ENCODE data around the gene DALRD3. TPM values are rescaled to one million over a fixed set of nuclear protein-coding genes. Genes with fewer than 3 reads are reported as not detected.

The DALRD3 gene, protein sequence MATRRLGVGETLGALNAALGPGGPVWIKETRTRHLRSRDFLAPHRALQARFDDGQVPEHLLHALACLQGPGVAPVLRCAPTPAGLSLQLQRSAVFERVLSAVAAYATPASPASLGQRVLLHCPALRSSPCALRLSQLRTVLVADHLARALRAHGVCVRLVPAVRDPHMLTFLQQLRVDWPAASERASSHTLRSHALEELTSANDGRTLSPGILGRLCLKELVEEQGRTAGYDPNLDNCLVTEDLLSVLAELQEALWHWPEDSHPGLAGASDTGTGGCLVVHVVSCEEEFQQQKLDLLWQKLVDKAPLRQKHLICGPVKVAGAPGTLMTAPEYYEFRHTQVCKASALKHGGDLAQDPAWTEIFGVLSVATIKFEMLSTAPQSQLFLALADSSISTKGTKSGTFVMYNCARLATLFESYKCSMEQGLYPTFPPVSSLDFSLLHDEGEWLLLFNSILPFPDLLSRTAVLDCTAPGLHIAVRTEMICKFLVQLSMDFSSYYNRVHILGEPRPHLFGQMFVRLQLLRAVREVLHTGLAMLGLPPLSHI
- total RNA-seq: 10 to 100 TPM; 67.6 to 72.6 TPM

DNA sequence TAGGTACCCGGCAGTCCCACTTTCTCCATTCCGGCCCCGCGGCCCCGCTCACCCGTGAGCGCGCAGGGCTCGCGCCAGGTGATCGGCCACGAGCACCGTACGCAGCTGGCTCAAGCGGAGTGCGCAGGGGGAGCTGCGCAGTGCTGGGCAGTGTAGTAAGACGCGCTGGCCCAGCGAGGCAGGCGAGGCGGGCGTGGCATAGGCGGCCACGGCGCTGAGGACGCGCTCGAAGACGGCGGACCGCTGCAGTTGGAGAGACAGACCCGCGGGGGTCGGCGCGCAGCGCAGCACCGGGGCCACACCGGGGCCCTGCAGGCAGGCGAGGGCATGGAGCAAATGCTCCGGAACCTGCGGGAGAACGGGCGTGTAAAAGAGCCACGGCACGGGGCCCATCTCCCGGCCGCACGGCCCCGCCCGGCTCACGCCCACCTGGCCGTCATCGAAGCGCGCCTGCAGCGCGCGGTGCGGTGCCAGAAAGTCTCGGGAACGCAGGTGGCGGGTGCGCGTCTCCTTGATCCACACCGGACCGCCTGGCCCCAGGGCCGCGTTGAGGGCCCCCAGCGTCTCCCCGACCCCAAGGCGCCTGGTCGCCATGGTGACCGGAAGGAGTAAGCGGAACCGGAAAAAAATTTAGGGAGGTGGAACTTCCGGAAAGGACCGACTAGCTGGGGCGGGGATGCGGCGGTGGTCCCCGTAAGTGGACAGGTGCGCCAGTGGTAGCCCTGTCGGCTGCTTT lies at the start of gene DALRD3:
DALRD3 (minus strand) TSS at position 610 of the 736 bp plus-strand sequence; CDS start at position 594, 16 bp downstream.
- intact Hi-C loops (cut with DNase I): no loop called here
- WGBS, 2 donors: 1% methylated on average over 16 to 83 of the region's 85 CpGs
- Histone ChIP-seq H3K9me3 (no peaks in the 10 kb centered on the region), H3K27me3 (no peaks in the 10 kb centered on the region), H3K4me1 (peaks cover 52% of the 10 kb centered on the region), H3K27ac (peak within 1 kb of the TSS; percentile 62 to 99 (median 74)), H3K4me3 (peak within 1 kb of the TSS; percentile 75 to 86), H3K36me3 (replicated peaks in 1 of 2; ENCODE audit: insufficient read depth in 1 of 2, low read depth in 2 of 2) (peaks cover 0 to 14% of the 10 kb centered on the region in 2 donors)
- TF ChIP-seq, protein P1, sequence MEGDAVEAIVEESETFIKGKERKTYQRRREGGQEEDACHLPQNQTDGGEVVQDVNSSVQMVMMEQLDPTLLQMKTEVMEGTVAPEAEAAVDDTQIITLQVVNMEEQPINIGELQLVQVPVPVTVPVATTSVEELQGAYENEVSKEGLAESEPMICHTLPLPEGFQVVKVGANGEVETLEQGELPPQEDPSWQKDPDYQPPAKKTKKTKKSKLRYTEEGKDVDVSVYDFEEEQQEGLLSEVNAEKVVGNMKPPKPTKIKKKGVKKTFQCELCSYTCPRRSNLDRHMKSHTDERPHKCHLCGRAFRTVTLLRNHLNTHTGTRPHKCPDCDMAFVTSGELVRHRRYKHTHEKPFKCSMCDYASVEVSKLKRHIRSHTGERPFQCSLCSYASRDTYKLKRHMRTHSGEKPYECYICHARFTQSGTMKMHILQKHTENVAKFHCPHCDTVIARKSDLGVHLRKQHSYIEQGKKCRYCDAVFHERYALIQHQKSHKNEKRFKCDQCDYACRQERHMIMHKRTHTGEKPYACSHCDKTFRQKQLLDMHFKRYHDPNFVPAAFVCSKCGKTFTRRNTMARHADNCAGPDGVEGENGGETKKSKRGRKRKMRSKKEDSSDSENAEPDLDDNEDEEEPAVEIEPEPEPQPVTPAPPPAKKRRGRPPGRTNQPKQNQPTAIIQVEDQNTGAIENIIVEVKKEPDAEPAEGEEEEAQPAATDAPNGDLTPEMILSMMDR (IDR thresholded peaks at IDR 0.05): no peak
- TF ChIP-seq POLR2A (IDR thresholded peaks at IDR 0.05): peak; percentile 27 to 71 (median 69)
- DNase-seq (peak; percentile 62 to 68 (median 64)), ATAC-seq (no peak)

DNA sequence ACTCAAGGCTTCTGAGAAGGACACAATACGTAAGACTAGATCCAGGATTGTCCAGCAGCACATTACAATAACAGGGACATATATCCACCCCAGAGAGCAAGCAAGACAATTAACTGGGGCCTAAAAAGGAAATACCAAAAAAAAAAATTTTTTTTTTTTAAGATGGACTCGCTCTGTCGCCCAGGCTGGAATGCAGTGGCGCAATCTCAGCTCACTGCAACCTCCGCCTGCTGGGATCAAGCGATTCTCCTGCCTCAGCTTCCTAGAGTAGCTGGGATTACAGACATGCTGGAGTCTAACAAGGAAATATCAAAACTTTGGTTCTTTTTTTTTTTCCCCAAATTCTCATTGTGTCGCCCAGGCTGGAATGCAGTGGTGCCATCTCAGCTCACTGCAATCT lies 39.6 kb upstream of the DALRD3 start:
- Histone ChIP-seq H3K4me3 (no peak overlapping the region), H3K9me3 (no peaks in the 10 kb centered on the region), H3K27me3 (no peaks in the 10 kb centered on the region), H3K4me1 (no peaks in the 10 kb centered on the region), H3K27ac (no peak overlapping the region), H3K36me3 (replicated peaks in 1 of 2; ENCODE audit: insufficient read depth in 1 of 2, low read depth in 2 of 2) (peaks cover 13 to 17% of the 10 kb centered on the region in 2 donors)
- DNase-seq: no peak
- intact Hi-C loops (cut with DNase I): no loop called here
- no peak for ATAC-seq
- 94 to 95% methylated on average over 7 of the region's 7 CpGs for WGBS, 2 donors
- no peak for TF ChIP-seq POLR2A (IDR thresholded peaks at IDR 0.05)
- TF ChIP-seq, protein P1 (IDR thresholded peaks at IDR 0.05): no peak

DNA sequence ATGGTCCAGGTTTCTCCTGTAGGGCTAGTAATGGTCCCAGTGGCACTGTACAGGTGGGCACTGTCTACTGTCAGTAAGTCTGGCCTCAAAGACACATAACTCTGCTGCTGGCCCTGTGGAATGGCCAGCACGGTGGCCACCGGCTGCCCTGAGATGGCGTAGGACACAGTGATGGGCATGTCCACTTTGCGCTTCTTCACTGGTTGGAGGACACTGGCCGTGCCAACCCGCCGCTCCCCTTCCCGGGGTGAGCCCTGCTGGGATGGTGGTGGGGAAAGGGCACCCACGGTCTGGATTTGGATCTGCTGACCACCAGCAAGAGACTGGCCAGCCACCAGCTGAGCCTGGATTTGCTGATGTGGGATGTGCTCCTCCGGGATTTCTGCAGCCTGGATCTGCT lies 38.9 kb upstream of the DALRD3 start:
- no peaks in the 10 kb centered on the region for H3K27me3 ChIP-seq
- no peaks in the 10 kb centered on the region for H3K4me1 ChIP-seq
- no peak overlapping the region for H3K4me3 ChIP-seq
- WGBS, 2 donors: 91% methylated on average over 10 of the region's 10 CpGs; no CpG with 5 or more reads in 1 of the 2 donors
- DNase-seq (no peak), ATAC-seq (no peak)
- no peaks in the 10 kb centered on the region for H3K9me3 ChIP-seq
- no peak overlapping the region for H3K27ac ChIP-seq
- TF ChIP-seq, protein P1 (IDR thresholded peaks at IDR 0.05): no peak
- no peak for TF ChIP-seq POLR2A (IDR thresholded peaks at IDR 0.05)
- peaks cover 13 to 18% of the 10 kb centered on the region in 2 donors for H3K36me3 ChIP-seq (replicated peaks in 1 of 2; ENCODE audit: insufficient read depth in 1 of 2, low read depth in 2 of 2)
- intact Hi-C loops (cut with DNase I): no loop called here

DNA sequence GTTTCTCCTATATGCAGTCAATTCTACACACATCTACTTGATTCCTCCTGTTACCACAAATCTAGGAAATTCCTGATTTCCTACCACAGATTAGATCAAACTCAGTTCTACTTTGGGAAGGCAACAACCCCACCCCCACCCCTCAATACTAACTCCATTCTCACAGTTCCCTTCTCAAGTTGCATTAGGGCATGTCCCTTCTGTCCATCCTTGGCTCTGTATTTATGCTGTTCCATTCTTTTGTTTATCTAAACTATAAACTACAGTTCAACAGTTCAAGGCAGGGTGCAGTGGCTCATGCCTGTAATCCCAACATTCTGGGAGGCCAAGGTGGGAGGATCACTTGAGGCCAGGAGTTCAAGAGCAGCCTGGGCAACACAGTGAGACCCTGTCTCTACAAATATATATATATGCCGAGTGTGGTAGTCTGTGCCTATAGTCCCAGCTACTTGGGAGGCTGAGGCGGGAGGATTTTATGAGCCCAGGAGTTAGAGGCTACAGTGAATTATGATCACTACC lies 36.0 kb upstream of the DALRD3 start:
- H3K9me3 ChIP-seq: no peaks in the 10 kb centered on the region
- TF ChIP-seq, protein P1 (IDR thresholded peaks at IDR 0.05): no peak
- no peak for TF ChIP-seq POLR2A (IDR thresholded peaks at IDR 0.05)
- ATAC-seq: no peak
- no peak overlapping the region for H3K4me3 ChIP-seq
- DNase-seq: no peak
- intact Hi-C loops (cut with DNase I): no loop called here
- no peaks in the 10 kb centered on the region for H3K4me1 ChIP-seq
- H3K27ac ChIP-seq: no peak overlapping the region
- no peaks in the 10 kb centered on the region for H3K27me3 ChIP-seq
- 96 to 100% methylated on average over 2 of the region's 2 CpGs for WGBS, 2 donors
- peaks cover 13 to 19% of the 10 kb centered on the region in 2 donors for H3K36me3 ChIP-seq (replicated peaks in 1 of 2; ENCODE audit: insufficient read depth in 1 of 2, low read depth in 2 of 2)

All from body of pancreas (tissue), 4 donors.